Esophagus muscularis mucosa (tissue), 3 donors: ENCODE data around the gene CCDC149.

Experiments
- CTCF ChIP-seq, 3 experiments: fragments of 200-600 bp in 2 of 3; fragments of 450-650 bp in 1 of 3; sonication (generic) in 2 of 3; IDR thresholded peaks; one replicate each; pipeline ENCODE4 v1.5.1; 2017 to 2019; ENCODE audit warnings: antibody characterized with exemption in 3 of 3, mild to moderate bottlenecking in 2 of 3, moderate library complexity in 1 of 3
- POLR2A ChIP-seq: fragments of 450-650 bp; IDR thresholded peaks from one replicate; pipeline ENCODE4 v1.6.1; 2017; ENCODE audit warnings: antibody characterized with exemption, moderate library complexity, mild to moderate bottlenecking, low read depth
- POLR2AphosphoS5 ChIP-seq, 2 donors: sonication (generic); formaldehyde crosslinking; IDR thresholded peaks; one replicate each; pipeline ENCODE4 v1.6.1; 2017; ENCODE audit warnings: antibody characterized with exemption in 2 of 2

GRCh38 chr4:24835696-24836095, 77.1 kb downstream of the CCDC149 start:
- TF ChIP-seq POLR2A = no peak
- no peak for TF ChIP-seq CTCF (IDR thresholded peaks at IDR 0.05)
- TF ChIP-seq POLR2AphosphoS5 (IDR thresholded peaks at IDR 0.05) = no peak
